GM19193 (cell line): Measurements from ENCODE around the gene LRRC4.

Experiments
- POLR2A ChIP-seq: IDR thresholded peaks from 4 replicates; pipeline ENCODE4 v1.6.1; 2011; ENCODE audit not compliant: insufficient read depth, insufficient read length; ENCODE audit errors: extremely low read depth

The LRRC4 gene

GRCh38 chr7:128066395-128066794 lies 35.2 kb upstream of the LRRC4 start:
- TF ChIP-seq POLR2A: no peak

DNA sequence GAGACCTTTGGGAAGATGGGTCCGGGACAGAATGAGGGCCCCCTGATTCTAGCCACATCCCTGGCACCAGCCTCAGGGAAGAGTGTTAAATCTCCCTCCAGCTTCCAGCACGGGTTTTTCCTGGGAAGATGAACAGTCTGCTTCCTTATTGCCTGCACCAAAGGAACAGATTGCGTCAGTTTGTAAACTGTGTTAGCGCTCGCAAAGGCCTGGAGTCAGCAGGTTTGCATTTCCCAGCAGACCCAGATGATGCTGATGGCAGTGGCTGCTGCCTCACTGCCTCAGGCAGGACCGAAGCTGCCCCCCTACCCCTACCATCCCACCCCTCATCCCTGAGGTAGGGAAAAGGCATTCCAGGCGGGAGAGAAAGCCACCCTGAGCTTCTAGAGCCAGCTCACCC lies 34.6 kb upstream of the LRRC4 start:
- no peak for TF ChIP-seq POLR2A

DNA sequence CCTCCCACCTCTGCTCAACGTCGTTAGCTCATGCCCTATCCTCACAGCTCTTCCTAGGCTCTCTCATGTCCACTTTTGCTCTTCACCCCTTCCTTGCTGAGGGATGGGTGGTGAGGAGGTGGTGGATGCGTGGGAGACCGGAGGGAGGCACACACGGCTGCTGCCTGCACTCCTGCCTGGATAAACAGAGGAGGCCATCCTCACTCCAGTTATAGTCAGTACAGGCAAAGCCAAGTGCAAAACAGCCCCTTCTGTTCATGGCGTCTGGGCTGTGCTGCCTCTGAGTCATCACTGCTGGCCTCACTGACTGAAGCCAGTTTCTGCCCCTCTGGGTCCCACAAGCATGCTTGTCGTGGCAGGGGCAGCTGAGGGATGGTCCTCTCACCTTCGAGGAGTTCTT lies 31.9 kb upstream of the LRRC4 start:
- no peak for TF ChIP-seq POLR2A

DNA sequence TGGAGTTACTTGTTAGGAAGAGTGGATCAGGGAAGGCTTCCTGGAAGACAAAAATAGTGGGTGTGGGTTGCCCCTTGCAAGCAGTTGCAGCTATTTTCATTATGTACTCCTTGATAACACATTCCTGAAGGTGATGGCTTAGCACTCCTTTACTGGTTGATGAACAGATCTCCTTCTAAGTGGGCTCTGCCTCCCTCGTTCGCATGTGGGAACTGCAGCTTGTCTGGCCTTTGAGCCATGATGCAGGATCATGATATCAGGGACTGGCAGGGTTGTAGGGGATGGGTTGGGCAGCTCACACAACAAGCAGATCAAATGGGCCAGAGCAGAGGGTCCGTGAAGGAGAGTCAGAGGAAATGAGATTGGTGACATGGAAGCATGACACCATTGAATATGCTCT lies 28.8 kb upstream of the LRRC4 start:
- TF ChIP-seq POLR2A: no peak

DNA sequence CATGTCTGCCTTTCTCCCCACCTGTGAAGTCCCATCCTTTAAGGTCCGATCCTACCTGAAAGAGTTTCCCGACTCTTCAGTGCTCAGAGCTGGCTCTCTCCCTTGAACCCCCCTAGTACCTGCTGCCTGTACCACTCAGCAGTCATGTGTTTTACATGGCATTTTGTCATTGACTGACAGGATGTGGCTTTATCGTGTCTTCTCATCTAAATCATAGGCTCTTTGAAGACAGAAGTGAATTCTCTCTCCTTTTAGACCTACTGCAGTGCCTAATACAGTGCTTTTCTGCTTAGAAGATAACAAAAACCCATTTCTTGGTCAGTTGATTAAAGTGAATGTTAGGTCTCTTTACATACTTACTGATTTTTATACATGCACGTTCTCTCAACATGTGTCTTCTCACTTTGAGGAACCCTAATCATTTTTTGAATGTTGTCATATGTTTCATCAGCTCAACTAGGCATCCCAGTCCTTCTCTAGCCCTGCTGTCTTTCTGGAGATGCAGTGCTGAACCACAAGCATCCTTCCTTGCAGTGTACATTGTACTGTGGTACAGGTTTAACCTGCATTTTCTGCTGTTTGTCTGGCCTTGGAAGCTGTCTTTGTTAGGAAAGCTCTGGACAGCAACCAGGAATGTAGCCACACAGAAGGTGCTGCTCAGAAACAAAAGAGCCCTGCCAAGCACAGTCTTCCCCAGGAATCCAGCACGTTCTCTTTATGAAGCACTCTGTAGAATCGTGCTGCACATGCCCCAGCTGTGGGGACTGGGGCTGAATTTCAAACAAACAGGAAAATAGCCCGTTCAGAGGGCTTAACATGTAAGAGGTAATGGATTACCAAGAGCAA lies 28.1 kb upstream of the LRRC4 start:
- no peak for TF ChIP-seq POLR2A

GRCh38 chr7:128057909-128058308 lies 26.7 kb upstream of the LRRC4 start:
- no peak for TF ChIP-seq POLR2A

- TF ChIP-seq POLR2A: no peak
Measured at GRCh38 chr7:128056901-128057300, 25.7 kb upstream of the LRRC4 start.

- no peak for TF ChIP-seq POLR2A
Measured at GRCh38 chr7:128055637-128056036, 24.4 kb upstream of the LRRC4 start.

DNA sequence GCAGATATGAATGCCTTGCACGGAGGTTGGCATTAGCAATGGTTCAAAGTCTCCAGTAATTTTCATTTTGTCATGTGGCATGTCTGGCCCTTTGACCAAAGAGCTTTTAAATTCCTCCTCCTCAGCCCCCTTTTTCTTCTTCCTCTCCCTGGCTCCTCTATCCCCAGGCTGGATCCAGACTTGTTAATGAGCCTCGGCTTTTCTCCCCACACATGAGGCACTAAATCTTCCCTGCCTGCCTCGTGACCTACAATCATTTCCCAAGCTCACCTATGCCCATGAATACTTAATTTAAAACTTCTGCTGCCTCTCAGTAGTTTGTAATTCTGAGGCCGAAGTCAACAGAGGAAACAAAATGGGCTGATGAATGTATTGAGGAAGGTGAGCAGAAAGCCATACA lies 23.3 kb upstream of the LRRC4 start:
- TF ChIP-seq POLR2A: no peak

DNA sequence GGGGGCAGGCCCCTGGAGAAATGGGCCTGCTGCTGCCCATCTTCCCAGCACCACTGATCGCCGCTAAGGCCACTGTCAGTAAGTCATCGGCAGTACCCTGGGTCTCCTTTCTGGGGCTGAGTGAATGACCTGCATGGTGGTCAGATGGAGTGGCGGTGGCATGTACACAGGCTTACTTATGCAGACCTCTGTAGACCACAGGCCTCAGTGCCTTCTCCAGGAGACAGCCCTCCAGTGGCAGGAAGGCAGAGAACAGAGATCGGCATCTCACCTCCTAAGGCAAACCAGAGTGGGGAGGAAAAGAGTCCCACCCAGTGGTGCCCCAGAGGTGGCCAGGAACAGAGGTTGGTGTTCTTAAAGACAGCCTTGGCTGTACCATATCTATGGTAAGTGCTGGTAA lies 22.8 kb upstream of the LRRC4 start:
- no peak for TF ChIP-seq POLR2A

DNA sequence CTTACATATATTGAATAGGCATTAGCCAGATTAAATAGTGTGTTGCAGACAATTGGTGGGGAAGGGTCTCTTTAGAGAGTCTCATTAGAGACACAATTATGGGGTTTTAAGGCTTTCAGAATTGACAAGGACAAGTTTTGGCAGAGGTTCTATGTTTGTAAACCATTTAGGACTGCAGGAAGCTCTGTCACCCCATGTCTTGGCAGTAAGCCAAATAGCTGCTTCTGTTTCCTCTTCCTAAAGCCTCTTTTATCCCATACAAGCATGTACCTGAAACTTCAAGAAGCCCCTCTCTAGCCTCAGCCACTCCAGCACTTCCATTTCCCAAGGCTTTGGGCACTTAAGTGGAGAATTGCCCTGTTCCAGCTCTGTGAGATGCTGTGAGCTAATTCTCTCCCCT lies 21.8 kb upstream of the LRRC4 start:
- TF ChIP-seq POLR2A: no peak

DNA sequence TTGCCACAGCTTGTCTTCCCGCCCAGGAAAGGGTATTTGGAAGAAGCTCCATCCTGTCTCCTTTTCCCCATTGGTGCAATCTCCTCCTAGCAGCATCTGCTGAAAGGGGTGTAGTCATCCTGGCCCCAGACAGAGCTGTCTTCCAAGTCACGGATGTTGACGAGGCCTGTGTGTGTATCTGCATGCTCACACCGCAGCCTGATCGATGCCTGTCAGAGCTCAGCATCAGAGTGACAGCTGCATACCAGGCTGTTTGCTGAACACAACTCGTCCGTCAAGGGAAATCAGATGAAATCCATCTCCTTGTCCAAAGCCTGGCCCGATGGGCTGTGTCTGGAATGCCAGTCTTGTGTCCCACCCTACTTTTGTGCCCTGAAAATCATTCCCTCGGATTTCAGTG lies 21.2 kb upstream of the LRRC4 start:
- TF ChIP-seq POLR2A: no peak

DNA sequence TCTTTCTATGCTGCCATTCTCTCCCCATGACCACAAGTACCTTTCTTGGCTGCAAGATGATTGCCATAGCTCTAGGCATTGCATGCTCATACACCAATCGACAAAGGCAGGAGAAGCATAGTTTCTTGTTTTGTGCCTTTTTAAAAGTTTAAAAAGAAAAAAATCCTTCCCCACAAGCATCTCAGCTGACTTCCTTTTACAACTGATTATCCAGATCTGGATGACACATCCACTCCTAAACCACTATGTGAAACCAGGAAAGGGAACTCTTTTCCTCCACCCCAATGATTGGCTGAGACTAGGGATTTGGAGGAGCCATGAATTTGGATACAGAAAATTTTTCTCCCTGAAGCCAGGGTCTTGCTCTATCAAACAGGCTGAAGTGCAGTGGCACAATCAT lies 14.5 kb upstream of the LRRC4 start:
- no peak for TF ChIP-seq POLR2A

DNA sequence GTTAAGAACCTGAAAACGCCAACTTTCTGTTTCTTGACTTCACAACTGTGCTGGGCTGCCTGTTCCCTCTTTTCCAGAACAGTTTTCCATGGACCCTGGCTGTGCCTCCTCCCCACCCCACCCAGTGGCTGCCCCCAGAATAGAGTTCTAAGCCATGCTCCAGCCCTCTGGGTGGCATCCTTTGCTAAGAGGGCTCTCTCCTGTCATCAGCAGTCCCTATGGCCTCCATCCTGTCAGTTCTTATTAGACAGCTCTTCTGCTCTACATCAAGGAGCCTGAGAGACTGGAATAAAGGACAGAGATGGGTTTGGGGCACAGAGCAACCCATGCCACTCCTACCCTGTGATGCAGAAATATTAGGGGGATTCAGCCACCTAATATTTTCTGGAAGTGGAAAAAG lies 13.9 kb upstream of the LRRC4 start:
- TF ChIP-seq POLR2A: no peak

DNA sequence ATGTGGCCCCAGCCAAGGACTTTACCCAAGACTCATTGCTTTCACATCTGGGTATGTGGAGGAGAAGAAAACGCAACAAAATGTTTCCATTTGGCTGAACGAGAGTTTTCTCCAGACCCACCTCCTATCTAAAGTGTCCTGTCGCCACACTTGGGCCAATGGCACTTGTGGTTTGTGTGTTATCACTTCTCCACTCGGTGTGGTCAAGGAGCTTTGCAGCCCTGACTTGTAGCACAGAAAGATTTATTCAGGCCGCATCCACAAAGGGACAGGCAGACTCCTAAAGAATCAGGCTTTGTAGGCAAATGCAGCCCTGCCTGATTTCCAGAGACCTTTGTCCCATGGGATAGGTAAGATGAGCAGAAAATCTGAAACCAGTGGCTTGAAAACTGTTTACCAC lies 12.8 kb upstream of the LRRC4 start:
- TF ChIP-seq POLR2A: no peak

GRCh38 chr7:128042012-128042411 lies 10.8 kb upstream of the LRRC4 start:
- no peak for TF ChIP-seq POLR2A

DNA sequence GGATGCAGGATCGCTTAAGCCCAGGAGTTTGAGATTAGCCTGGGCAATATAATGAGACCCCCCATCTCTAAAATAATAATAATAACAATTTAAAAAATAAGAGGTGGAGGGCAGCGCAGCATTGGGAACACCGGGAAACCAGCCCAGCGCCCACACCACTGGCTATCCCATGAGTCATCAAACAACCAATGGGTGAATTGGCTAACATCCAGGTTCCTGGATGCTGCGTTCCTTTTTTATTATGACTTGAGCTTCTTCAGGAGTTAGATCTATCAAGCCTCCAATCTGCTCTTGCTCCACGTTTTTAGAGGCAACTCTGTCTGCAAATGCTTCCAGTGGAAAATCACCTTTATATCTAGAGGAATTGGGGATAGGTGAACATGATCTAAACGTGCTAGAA lies 10.0 kb upstream of the LRRC4 start:
- no peak for TF ChIP-seq POLR2A
